Neural progenitor cell (in vitro differentiated cells): ENCODE data around the gene TMEM176B. TPM values are rescaled to one million over a fixed set of nuclear protein-coding genes. Genes with fewer than 3 reads are reported as not detected.

Experiments used
- DNase-seq: peaks from one replicate; pipeline ENCODE4 v3.0.0-alpha.2; 2016; ENCODE audit warnings: low spot score
- H2AFZ ChIP-seq: fragments of 200-600 bp; sonication (generic); replicated peaks from 2 replicates; pipeline ENCODE4 v1.6.1; 2016; ENCODE audit warnings: antibody characterized with exemption
- H3F3A ChIP-seq: fragments of 200-600 bp; sonication (generic); 2 replicates; pipeline ENCODE4 v1.6.1; 2016; ENCODE audit warnings: antibody characterized with exemption, low read depth
- H3K27ac ChIP-seq: fragments of 200-600 bp; sonication (generic); 2 replicates; pipeline ENCODE4 v1.5.1; 2016; ENCODE audit warnings: mild to moderate bottlenecking
- H3K27me3 ChIP-seq: fragments of 200-600 bp; sonication (generic); 2 replicates; pipeline ENCODE4 v1.6.1; 2016; ENCODE audit warnings: mild to moderate bottlenecking, moderate library complexity
- H3K36me3 ChIP-seq: fragments of 200-600 bp; sonication (generic); 2 replicates; pipeline ENCODE4 v1.5.1; 2016
- H3K4me1 ChIP-seq: fragments of 200-600 bp; sonication (generic); 2 replicates; pipeline ENCODE4 v1.6.1; 2016; ENCODE audit warnings: mixed run types
- H3K4me2 ChIP-seq: fragments of 200-600 bp; sonication (generic); 2 replicates; pipeline ENCODE4 v1.6.1; 2016
- H3K4me3 ChIP-seq: fragments of 200-600 bp; sonication (generic); 2 replicates; pipeline ENCODE4 v1.5.1; 2016
- H3K79me2 ChIP-seq: fragments of 200-600 bp; sonication (generic); 2 replicates; pipeline ENCODE4 v1.6.1; 2016; ENCODE audit warnings: low read depth
- H3K9ac ChIP-seq: fragments of 200-600 bp; sonication (generic); 2 replicates; pipeline ENCODE4 v1.6.1; 2016
- H3K9me3 ChIP-seq: fragments of 200-600 bp; sonication (generic); 2 replicates; pipeline ENCODE4 v1.5.1; 2016; ENCODE audit warnings: low read depth
- H4K20me1 ChIP-seq: fragments of 200-600 bp; sonication (generic); 2 replicates; pipeline ENCODE4 v1.6.1; 2016; ENCODE audit warnings: low read depth
- H3K27ac Mint-ChIP-seq: 3 replicates; pipeline ENCODE4 v1.8.0; 2021; ENCODE audit warnings: mixed read lengths
- H3K27me3 Mint-ChIP-seq: 2 replicates; pipeline ENCODE4 v1.8.0; 2022; ENCODE audit warnings: low read depth, mild to moderate bottlenecking, inconsistent platforms, moderate library complexity, mixed read lengths; ENCODE audit not compliant: insufficient read depth
- H3K36me3 Mint-ChIP-seq: 3 replicates; pipeline ENCODE4 v1.8.0; 2021; ENCODE audit warnings: mixed read lengths
- H3K4me1 Mint-ChIP-seq: 3 replicates; pipeline ENCODE4 v1.8.0; 2021; ENCODE audit warnings: mixed read lengths
- H3K4me3 Mint-ChIP-seq: 3 replicates; pipeline ENCODE4 v1.8.0; 2021; ENCODE audit warnings: mild to moderate bottlenecking, moderate library complexity, mixed read lengths
- H3K9me3 Mint-ChIP-seq: 3 replicates; pipeline ENCODE4 v1.8.0; 2020; ENCODE audit warnings: mixed read lengths
- EZH2 ChIP-seq: fragments of 200-600 bp; sonication (generic); IDR thresholded peaks from 2 replicates; pipeline ENCODE4 v1.6.1; 2017; ENCODE audit warnings: antibody characterized with exemption, mild to moderate bottlenecking, moderate library complexity
- EZH2phosphoT487 ChIP-seq: fragments of 200-600 bp; sonication (generic); IDR thresholded peaks from 2 replicates; pipeline ENCODE4 v1.6.1; 2017; ENCODE audit warnings: antibody characterized with exemption
- total RNA-seq: library from RNA; depleted of rRNA; stranded (reverse); fragments of >200 nt; gene quantifications from 2 replicates; pipeline ENCODE4 v1.2.3, GENCODE V29; 2015; ENCODE audit warnings: low replicate concordance
- TF ChIP-seq, protein P1 (sequence below): fragments of 200-600 bp; sonication (generic); IDR thresholded peaks from 2 replicates; pipeline ENCODE4 v1.5.1; 2017; ENCODE audit warnings: antibody characterized with exemption, mild to moderate bottlenecking

The TMEM176B gene
- total RNA-seq, 1 donor from 2014 or later, result 0.54 TPM

DNA sequence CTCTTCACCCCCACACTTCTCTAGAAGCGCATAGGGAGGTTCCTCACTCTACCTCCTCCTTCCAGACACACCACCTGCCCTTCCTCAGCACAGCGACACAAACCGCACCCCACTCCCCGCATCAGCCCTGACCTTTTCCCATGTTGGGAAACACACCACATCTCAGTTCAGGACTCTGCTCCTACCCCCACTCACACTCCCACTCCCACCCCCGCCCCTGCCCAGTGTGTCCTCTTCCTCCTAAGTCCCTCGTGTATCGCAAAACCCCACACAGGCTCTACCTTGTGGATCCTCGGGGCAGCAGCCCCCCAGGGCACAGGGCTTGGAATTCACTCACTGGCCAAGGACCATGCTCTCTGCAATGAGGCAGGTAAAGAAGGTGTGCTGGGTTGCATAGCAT is 47.9 kb upstream of the TMEM176B start:
- H3K9me3 Mint-ChIP-seq, result no peaks in the 10 kb centered on the region
- no peaks in the 10 kb centered on the region for H4K20me1 ChIP-seq
- H3K4me1 ChIP-seq, result no peaks in the 10 kb centered on the region
- peaks cover 4% of the 10 kb centered on the region for H3K4me1 Mint-ChIP-seq
- no peak overlapping the region for H3K4me3 ChIP-seq
- H3K4me2 ChIP-seq, result no peak overlapping the region
- H3K79me2 ChIP-seq, result no peaks in the 10 kb centered on the region
- TF ChIP-seq, protein P1, sequence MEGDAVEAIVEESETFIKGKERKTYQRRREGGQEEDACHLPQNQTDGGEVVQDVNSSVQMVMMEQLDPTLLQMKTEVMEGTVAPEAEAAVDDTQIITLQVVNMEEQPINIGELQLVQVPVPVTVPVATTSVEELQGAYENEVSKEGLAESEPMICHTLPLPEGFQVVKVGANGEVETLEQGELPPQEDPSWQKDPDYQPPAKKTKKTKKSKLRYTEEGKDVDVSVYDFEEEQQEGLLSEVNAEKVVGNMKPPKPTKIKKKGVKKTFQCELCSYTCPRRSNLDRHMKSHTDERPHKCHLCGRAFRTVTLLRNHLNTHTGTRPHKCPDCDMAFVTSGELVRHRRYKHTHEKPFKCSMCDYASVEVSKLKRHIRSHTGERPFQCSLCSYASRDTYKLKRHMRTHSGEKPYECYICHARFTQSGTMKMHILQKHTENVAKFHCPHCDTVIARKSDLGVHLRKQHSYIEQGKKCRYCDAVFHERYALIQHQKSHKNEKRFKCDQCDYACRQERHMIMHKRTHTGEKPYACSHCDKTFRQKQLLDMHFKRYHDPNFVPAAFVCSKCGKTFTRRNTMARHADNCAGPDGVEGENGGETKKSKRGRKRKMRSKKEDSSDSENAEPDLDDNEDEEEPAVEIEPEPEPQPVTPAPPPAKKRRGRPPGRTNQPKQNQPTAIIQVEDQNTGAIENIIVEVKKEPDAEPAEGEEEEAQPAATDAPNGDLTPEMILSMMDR, result no peak
- no peak for TF ChIP-seq EZH2
- no peak for TF ChIP-seq EZH2phosphoT487
- H3K27ac ChIP-seq, result no peak overlapping the region
- peaks cover 5% of the 10 kb centered on the region for H3K27me3 Mint-ChIP-seq
- no peak for DNase-seq
- H3K9ac ChIP-seq, result no peak overlapping the region
- H3F3A ChIP-seq, result no peaks in the 10 kb centered on the region
- H2AFZ ChIP-seq, result no peak overlapping the region
- H3K36me3 ChIP-seq, result no peaks in the 10 kb centered on the region
- no peaks in the 10 kb centered on the region for H3K9me3 ChIP-seq
- no peak overlapping the region for H3K27ac Mint-ChIP-seq
- no peaks in the 10 kb centered on the region for H3K27me3 ChIP-seq
- no peaks in the 10 kb centered on the region for H3K36me3 Mint-ChIP-seq
- H3K4me3 Mint-ChIP-seq, result no peak overlapping the region

DNA sequence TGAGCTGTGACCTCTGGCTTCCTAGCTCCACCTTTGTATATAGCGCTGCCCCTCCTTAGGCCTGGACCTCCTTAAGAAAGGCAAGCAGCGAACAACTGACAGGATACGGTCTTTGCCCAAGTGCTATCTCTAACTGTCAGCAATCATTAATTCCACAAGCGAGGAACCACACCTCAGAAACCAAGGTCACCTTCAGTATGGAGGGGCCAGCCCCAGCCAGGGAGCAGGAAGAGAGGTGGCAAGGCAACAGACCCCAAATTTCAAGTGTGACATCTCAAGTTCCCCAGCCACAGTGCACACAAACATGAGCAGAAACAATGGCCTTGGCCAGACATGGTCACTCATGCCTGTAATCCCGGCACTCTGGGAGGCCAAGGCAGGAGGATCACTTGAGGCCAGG is 47.4 kb upstream of the TMEM176B start:
- H3K36me3 ChIP-seq, result no peaks in the 10 kb centered on the region
- H3K27ac ChIP-seq, result no peak overlapping the region
- no peak for DNase-seq
- no peaks in the 10 kb centered on the region for H3F3A ChIP-seq
- H4K20me1 ChIP-seq, result no peaks in the 10 kb centered on the region
- no peak for TF ChIP-seq EZH2
- TF ChIP-seq, protein P1, result no peak
- TF ChIP-seq EZH2phosphoT487, result no peak
- Mint-ChIP-seq H3K4me1 (peaks cover 4% of the 10 kb centered on the region), H3K4me3 (no peak overlapping the region), H3K27me3 (peaks cover 7% of the 10 kb centered on the region), H3K27ac (no peak overlapping the region), H3K36me3 (no peaks in the 10 kb centered on the region), H3K9me3 (no peaks in the 10 kb centered on the region)
- H3K4me1 ChIP-seq, result no peaks in the 10 kb centered on the region
- H2AFZ ChIP-seq, result no peak overlapping the region
- H3K4me3 ChIP-seq, result no peak overlapping the region
- no peaks in the 10 kb centered on the region for H3K27me3 ChIP-seq
- no peaks in the 10 kb centered on the region for H3K9me3 ChIP-seq
- no peak overlapping the region for H3K9ac ChIP-seq
- H3K79me2 ChIP-seq, result no peaks in the 10 kb centered on the region
- H3K4me2 ChIP-seq, result no peak overlapping the region

DNA sequence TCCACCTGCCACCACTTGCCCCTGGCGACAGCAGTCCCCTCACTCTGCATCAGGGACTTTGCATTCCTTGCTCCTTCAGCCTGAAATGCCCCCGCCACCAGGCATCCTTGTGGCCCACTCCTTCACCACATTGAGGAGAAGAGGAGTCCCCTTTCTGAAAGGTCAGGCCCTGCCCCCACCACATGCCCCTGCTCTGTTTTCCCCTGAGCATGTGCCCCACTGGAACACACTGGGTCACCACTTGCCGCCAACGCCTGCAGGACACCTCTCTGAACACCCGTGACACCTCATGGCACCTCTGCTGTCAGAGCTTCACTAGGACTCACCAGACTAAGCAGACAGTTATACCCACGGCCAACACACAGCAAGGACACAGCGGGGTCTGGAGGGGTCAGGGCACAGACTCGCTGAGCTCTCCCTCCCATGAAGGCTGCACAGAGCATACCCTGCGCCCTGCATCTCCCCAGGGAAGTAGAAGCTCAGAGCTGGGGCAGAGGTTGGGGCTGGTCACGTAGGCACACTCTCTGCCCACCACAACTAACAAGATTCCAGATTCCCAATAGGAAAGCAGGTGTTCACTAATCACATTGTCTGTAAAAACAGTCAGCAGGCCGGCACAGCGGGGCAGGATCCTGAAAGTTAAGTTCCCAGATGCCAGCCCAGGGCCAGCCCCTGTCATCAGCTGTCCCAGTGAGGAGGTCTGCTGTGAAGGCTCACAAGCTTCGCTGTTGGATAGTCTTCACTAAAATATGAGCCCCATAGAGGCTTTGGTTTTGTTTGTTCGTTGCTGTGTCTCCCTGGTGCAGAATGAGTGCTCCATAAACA is 46.3 kb upstream of the TMEM176B start:
- Histone ChIP-seq H3F3A (no peaks in the 10 kb centered on the region), H4K20me1 (no peaks in the 10 kb centered on the region), H3K9me3 (no peaks in the 10 kb centered on the region), H3K79me2 (no peaks in the 10 kb centered on the region), H3K36me3 (no peaks in the 10 kb centered on the region), H3K4me3 (no peak overlapping the region), H2AFZ (no peak overlapping the region), H3K4me1 (no peaks in the 10 kb centered on the region), H3K27me3 (no peaks in the 10 kb centered on the region), H3K9ac (no peak overlapping the region), H3K4me2 (no peak overlapping the region), H3K27ac (no peak overlapping the region)
- no peaks in the 10 kb centered on the region for H3K9me3 Mint-ChIP-seq
- H3K4me1 Mint-ChIP-seq, result peaks cover 4% of the 10 kb centered on the region
- TF ChIP-seq, protein P1, result no peak
- no peak for TF ChIP-seq EZH2phosphoT487
- no peak for TF ChIP-seq EZH2
- H3K36me3 Mint-ChIP-seq, result no peaks in the 10 kb centered on the region
- no peak overlapping the region for H3K27ac Mint-ChIP-seq
- H3K27me3 Mint-ChIP-seq, result peaks cover 7% of the 10 kb centered on the region
- DNase-seq, result no peak
- H3K4me3 Mint-ChIP-seq, result no peak overlapping the region
